GM18868 (cell line): ENCODE measurements around the gene CCHCR1.
"Not testable (repeated sequence)": the region's sequence is repeated elsewhere in the genome, so short reads cannot be mapped to it uniquely, and the experiment has no call there.

Experiments used
- ATAC-seq: cut with Tn5 transposase; IDR thresholded peaks from one replicate; pipeline ENCODE4 v1.9.1; 2021; ENCODE audit warnings: mild to moderate bottlenecking, moderate library complexity; ENCODE audit not compliant: unreplicated experiment

CCHCR1 gene

DNA sequence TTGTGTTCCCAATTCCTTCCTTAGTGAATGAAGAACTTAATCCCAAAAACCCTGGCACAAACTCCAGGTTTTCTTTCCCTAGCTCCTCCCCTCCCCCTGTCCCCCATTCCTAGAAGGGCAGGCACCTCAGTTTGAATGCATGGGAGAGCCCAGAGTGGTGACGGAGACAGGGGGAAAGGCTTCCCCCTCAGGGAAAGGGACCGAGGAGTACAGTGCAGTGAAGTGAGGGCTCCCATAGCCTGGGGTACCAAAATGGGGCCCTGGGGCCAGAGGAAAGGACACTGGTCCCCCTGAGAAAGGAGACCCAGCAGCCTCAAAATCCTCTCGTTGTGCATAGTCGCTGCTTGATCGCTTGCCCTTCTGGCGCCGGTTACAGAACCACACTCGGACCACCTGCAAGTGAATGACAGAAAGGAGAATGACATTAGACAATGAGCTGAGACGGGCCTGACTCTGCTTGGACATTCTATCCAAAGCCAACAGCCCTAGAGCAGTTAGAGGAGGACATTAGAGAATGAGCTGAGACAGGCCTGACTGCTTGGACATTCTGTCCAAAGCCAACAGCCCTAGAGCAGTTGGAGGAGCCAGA, 7.0 kb upstream of the CCHCR1 start:
- ATAC-seq = not testable (repeated sequence)

DNA sequence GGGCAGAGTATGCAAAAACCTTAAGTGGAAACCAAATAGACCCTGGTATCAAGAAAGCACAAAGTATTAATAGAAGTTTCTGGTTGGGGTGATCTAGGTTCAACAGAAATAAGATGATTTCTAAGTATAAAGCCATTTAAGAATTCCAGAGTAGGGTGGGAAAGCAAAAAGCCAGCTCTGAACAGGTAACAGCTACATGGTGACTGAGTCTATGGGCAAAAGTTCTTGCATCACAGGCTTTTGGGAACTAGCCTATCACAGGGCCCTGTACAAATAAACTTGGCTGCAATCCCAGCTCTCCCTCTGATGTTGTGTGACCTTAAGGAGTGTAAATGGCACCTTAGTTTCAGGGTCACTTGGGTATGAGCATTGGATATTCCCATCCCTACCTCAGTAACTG, 6.3 kb upstream of the CCHCR1 start:
- no peak for ATAC-seq

DNA sequence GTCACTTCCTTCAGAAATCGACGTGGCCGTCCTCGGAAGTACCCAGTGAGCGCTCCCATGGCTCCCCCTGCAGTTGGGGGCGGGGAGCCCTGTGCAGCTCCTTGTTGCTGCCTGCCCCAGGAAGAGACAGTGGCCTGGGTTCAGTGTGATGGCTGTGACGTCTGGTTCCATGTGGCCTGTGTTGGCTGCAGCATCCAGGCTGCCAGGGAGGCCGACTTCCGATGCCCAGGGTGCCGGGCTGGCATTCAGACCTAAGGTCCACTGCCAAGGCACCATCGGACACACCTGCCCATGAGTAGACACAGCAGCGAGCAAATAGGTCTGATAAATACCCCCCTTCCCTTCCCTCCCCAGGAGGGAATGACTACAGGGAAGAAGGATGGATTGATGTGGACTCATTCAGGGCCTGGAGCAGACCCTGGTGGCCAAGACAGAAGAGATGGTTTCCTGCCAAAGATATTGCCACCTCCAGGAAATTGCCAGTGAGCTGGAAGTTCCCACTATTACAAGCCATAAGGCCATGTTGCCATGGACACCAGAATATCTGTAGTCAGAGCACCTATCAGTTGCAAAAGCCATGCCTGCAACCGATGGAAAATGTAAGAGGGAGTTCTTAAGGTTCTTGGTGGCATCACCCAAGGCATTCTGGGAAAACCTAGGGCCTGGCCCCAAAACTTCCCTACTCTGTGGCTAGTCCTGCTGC, 5.0 kb upstream of the CCHCR1 start:
- ATAC-seq = no peak

DNA sequence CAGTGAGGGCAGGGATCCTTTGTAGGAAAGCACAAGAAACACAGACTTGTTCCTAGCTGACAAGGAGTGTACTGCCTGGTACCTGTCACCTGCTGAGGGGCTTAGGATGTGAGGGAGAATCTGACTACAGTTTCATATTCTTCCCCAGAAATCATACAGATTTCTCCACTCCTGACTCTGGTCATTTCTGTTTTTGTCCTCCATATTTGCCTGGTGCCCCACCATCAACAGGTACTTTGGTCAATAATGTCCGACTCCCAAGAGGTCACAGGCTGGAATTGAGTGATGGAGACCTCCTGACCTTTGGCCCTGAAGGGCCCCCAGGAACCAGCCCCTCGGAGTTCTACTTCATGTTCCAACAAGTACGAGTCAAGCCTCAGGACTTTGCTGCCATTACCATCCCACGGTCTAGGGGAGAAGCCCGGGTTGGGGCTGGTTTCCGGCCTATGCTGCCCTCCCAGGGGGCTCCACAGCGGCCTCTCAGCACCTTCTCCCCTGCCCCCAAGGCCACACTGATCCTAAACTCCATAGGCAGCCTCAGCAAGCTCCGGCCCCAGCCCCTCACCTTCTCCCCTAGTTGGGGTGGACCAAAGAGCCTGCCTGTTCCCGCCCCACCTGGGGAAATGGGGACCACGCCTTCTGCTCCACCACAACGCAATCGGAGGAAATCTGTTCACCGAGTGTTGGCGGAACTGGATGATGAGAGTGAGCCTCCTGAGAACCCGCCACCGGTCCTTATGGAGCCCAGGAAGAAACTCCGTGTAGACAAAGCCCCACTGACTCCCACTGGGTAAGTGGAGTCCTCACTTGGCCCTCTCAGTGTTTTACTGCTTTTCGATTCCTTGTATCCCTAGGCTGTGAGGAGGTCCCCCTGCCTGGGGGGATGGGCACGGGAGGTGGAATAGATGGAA, 3.9 kb upstream of the CCHCR1 start:
- ATAC-seq = no peak

DNA sequence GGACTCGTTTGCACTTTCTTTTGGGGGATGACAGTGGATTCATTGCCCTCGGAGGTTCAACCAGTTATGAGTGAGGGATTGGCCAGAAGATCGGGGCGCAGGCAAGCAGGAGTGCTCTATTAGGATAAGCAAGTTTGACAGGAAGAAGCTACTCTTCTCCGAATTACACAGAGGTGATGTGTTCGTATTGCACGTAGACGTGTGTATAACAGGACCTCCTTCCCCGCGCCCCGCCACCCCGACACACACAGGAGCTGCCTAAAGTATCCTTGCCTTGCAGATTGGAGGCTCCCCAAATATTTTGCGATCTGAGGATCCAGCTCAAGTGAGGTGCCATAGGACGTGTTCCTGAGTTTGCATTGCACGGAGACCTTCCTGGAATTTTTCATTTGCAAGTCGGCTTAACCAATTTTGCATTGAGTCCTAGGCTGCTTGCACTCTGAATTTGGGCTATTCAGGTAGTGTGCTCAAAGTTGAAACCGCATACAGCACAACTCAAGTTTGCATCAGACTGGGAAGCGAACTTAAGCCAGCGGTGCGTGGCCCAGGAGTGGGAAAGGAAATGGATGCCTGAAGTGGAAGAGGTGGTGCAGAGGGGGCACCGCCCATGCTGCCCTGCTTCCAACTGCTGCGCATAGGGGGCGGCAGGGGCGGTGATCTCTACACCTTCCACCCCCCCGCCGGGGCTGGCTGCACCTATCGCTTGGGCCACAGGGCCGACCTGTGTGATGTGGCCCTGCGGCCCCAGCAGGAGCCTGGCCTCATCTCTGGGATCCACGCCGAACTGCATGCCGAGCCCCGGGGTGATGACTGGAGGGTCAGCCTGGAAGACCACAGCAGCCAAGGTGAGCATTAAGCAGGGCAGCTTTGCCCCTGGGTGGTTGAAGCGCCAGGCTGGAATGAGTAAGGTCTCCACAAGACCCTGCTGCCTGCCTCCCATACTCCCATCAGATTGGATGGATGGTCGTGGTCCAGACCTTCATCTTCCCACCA, 1.6 kb upstream of the CCHCR1 start:
- ATAC-seq = no peak

DNA sequence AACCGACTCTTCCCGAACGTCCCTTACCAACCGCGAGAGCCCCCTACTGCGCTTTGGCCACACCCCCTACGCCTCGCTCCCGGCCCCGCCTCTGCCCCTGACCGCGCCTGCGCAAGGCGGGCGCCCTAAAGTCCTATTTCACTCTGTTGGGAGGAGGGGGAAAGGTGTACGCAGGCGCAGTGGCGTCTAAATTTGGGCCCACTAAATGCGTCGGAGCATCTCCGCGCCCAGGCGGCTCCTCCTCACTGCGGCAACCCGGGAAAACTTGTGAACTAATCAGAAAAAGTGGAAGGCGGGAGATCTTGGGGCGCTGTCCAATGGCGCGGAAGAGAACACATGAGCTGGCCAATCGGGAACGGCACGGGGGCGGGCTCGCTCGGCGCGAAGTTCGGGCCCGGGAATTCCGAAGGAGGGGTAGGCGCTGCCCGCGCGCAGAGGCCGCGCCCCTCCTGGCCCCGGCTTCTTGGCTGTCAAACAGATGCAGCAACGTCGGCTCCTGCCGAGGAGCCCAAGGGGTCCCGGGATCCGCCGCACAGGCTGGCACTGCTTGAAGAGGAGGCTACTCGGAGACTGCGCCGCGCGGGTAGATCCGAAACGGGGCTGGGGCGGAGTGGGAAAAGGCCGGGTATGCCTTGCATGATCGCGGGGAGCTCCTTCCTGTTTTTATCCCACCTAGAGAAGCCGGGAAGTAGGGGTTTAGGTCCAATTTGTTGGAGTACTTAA, 699 bp upstream of the CCHCR1 start, which contains the start of gene TCF19:
Gene TCF19, plus strand, starts transcription at position 450 of the 723 bp plus-strand sequence. CDS start 881 bp downstream, outside the sequence.
- peak; percentile 85 for ATAC-seq

DNA sequence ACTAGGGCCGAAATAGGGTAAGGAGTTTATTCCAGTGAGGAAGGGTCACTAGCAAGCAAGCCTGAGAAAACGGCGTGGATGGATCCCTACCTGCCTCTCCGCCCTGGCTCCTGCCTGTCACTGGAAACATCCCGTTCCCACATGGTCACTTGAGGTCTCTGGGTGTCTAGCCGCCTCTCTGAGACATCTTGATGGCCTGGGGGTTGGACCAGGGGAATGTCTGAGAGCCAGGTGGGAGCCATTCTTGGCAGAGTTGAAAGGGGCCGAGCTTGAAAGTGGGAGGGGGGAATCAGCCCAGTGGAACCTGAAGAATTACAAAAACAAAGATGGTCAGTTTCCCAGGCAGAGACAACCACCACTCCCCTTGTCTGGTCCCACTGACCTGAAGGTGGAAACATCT, 961 bp downstream of the CCHCR1 start:
- ATAC-seq = no peak

DNA sequence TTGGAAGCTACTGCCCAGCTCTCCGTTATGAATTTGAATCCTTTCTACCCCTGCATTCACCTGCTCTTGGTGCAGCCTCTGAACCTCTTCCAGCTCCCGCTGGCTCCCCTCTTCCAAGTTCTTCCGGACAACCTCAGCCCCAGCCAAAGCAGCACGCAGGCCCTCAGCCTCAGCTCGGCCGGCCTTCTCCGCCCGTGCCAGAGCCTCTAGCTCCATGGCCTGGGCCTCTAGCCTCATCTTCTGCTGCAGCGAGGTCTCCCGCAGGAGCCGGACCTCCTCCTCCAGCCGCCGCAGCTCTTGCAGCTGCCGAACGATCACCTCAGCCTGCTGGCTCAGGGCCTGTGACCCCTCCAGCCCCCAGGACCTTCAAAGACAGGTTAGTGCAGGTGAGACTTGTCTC, 3.2 kb downstream of the CCHCR1 start:
- no peak for ATAC-seq

DNA sequence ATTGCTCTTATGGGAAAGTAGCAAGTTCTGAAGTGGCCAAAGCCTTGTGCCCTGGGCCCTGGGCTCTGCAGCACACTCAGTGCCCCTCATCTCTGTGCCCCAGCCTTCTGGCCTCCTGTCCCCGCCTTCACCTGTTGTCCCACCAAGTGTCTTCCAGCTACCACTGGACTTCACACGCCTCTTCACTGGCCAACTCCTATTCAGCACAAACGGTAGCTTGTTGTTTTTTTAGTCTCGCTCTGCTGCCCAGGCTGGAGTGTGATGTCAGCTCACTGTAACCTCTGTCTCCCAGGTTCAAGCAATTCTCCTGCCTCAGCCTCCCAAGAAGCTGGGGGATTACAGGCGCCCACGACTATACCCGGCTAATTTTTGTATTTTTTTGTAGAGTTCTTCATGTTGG, 4.8 kb downstream of the CCHCR1 start:
- ATAC-seq = no peak

DNA sequence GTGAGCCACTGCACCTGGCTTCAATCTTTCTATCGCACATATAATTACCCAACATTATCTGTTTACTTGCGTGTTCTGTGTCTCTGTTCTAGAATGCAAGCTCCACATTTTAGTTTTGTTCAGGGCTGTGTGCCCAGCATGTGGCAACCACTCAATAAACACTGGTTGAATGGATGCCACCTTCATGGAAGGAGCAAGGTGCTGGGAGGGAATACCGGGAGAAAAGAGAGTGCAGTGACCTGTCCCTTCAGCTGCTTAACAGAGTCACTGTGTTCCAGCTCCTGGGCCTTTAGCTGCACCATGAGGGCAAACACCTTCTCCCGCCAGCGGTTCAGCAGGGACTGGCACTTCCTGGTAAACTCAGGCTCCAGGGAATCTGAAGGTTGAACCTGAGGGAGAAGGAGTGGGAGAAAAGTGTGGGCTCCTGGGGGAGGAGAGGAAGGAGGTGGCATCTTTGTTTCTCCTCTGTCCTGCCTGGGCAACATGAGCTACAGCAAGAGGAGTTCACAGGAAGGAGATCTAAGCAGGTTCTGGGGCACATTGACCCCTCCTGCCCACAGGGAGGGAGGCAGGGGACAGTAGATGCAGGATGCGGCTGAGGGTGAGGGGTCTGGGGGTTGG, 7.7 kb downstream of the CCHCR1 start:
- no peak for ATAC-seq

DNA sequence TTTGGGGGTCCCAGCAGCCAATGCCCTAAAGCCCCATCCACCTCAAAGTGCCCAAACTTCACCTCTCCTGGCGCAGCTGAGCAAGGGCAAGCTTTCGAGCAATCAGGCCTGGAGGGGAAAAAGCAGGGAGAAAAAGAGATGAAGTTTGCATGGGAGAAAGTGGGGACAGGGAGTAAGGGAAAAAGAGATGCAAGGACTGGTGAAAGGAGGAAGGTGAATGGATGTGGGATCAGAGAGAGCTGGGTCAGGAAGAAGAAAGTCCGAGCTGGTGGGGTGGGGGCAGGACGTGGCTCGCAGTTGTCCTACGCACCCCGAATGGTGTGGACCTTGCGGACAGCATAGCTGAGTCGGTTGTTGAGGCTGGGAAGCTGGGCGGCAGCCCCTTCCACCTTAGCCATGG, 12.2 kb downstream of the CCHCR1 start:
- no peak for ATAC-seq

DNA sequence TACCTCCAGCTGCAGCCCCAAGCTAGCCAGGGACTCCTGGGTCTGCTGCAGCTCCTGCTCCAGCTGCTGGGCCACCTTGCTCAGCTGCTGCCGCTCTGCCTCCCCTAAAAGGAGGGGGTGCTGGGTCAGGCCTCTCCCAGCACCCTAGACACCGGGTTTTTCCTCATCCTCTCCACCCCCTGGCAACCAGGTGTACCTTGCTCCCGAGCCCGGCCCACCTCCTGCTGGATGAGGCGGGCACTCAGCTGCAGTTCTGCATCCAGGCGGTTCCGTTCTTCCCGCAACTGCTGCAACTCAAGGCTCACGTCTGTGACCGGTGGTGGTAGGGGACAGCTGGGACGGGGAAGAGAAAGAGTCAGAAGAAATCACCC, 12.6 kb downstream of the CCHCR1 start:
- no peak for ATAC-seq

DNA sequence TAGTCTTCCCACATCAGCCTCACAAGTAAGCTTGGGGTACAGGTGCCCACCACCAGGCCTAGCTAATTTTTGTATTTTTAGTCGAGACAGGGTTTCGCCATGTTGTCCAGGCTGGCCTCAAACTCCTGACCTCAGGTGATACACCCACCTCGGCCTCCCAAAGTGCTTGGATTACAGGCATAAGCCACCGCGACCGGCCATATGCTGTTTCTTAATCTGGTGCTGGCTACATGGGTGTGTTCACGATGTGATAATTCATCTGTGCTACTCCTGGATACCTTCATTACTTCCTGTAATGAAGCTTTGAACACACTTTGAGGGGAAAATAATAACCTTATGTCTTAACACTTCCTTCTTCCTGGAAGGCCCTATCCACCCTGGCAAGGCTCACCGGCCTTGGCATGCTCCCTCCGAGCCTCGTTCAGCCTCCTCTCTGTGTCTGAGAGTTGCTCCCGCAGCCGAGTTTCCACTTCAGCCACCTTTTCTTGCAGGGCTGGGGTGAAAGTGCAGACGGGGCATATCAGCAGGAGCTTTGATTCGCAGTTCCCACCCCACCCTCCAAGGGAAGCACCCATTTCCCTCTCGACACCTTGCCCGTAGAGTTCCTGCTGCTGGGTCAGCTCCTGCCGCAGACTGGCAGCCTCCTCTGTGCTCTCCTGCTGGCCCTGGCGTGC, 13.2 kb downstream of the CCHCR1 start:
- no peak for ATAC-seq

DNA sequence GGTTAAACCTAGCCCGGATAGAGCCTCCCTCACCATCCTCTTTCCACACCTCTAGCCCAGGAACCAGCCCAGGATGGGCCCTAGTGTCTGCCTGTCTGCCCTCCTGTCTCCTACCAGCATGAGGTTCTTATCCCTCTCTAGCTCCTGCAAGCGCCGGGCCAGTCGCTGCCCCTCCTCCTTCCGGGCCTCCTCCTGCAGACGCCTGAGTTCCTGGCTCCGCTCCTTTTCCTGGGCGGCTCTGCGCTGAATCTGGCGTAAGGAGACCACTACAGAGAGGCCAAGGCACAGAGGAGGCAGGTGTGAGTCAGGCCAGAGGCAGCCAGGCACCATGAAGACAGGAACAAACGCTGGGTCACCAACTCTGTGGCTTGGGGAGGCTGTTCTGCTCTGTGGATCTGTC, 14.5 kb downstream of the CCHCR1 start:
- ATAC-seq = no peak

DNA sequence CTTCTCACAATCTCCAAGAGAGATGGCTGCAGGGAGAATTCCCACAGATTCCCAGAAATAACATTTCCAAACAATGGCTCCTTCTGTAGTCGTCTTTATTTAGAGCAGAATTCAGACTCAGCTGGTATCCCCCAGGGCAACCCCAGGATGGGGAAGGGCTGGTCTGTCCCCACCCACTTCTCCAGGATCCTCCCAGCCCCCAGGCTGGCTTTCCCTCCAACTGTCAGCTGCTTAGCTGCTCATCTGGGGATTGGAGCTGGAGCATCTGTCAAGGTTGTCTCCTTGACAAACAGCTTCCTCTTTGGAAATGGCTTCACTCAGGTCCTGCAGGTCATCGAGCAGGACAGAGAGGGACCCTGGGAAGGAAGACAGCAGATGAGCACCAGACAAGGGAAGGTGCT, 15.2 kb downstream of the CCHCR1 start:
- ATAC-seq = no peak

DNA sequence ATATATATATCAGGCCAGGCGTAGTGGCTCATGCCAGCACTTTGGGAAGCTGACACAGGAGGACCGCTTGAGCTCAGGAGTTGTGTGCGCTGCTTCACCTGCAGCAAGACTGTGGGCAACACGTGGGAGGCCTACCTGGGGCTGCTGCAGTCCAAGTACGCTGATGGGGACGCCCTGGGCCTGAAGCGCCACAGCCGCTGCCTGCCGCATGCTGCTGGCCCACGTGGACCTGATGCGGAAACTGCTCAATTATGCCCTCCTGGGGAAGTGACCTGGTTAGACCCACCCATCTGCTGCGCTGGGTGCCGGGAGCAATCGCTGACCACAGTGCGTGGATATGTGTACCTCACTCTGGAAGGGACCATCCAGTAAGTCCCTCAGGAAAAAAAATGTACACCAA, 17.0 kb downstream of the CCHCR1 start:
- ATAC-seq = no peak

DNA sequence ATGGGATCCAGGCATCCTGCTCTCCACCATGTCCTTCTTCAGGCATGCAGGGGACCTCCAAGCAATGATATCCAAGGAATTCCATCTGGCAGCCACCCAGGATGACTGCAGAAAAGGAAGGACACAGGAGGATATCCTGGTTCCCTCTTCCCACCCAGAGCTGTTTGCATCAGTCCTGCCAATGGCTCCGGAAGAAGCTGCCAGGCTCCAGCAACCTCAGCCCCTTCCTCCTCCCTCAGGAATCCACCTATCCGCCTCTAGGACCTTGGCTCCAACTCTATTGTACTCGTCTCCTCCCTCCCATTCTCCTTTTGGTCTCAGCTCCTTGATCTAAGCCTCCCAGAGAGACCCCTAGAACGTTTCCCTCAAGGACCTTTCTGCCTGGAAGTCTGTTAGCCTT, 18.0 kb downstream of the CCHCR1 start:
- ATAC-seq = no peak

DNA sequence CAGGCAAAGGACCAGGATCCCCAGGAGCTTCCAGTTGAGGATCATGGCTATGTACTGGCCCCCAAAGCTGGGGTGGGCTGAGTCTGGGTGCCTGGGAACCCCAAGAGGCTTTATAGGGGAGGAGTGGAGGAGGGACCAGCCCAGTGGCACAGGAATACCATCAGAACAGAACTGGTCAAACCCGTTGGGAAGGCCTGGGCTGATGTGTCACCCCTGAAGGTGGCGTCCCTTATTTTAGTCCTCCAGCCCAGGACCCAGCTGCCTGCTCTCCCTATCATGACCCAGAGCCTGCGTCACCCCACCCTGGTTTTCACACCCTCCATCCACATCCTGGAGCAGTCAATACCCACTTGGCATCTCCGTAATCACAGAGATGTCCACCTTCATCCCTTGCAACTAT, 18.6 kb downstream of the CCHCR1 start, which contains the start of gene PSORS1C2:
Gene PSORS1C2, minus strand, starts transcription at position 85 of the 400 bp plus-strand sequence. Its CDS starts 40 bp downstream, at position 45.
- ATAC-seq = no peak

DNA sequence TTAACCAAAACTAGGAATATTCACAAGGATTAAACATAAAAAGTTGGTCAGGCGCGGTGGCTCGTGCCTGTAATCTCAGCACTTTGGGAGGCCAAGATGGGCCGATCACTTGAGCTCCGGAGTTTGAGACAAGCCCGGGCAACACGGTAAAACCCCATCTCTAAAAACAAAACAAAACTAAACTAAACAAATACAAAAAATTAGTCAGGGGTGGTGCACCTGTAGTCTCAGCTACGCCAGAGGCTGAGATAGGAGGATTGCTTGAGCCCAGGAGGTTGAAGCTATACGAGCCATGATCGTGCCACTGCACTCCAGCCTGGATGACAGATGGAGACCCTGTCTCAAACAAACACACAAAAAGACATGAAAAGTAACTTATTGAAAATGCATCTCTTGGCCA, 21.9 kb downstream of the CCHCR1 start:
- ATAC-seq = peak; percentile 60
